Measurements from ENCODE around the gene GLRA1. TPM values are rescaled to one million over a fixed set of nuclear protein-coding genes. Genes with fewer than 3 reads are reported as not detected.

GLRA1 gene
- total RNA-seq, 1 donor from 2014 or later: not detected

DNA sequence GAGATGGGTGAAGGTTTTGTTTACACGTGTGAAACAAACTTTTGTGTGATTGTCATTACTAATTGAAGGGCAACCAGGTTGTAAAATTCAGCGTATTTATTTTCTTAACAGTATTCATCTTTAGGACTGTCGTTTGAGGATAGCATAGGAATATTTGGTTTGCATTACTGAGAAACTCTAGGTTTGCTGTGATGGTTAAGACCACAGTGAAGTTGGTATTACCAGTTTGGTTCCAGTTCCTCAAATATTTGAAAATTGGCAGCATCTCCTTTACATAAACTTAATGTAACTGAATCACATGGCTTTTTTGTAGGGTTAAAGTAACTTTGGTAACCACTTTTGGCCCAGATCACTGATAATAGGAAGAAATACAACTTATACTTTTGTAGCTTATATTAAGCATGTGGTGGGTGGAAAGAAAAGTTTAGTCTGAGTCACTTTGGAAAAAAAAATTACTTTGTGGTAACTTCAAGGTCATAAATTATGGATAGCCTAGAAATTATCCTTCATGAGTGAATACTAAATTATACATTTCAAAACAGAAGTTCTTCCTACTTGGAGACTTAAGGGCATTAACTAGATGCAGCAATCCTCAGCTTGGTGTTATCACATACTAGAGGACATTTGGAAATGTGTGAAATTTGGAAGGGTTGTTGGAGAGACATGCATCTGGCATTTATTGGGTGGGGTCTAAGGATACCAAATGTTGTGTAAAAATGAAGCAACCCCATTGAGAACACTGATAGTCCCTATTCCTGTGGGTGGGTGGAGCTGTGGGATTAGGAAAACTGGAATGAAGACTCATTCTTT is 119.0 kb downstream of the GLRA1 start:
- FAIRE-seq: no peak
- no peak for DNase-seq (ENCODE audit: low read depth)

DNA sequence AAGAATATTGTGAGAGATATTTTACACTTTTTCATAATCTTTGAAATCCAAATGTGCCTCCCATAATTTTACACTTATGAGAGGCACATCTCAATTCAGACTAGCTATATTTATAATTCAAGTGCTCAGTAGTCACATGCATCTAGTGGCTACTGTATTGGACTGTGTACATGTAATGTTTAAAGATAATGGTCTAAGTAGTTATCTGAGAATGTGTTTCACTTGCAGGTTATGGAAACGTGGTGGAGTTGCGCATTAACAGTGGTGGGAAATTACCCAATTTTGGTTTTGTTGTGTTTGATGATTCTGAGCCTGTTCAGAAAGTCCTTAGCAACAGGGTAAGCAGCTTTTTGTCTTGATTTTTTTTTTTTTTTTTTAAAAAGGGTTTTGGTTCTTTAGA is 124.1 kb downstream of the GLRA1 start:
- DNase-seq (ENCODE audit: low read depth) (no peak), FAIRE-seq (no peak)
- TF ChIP-seq, protein P1, sequence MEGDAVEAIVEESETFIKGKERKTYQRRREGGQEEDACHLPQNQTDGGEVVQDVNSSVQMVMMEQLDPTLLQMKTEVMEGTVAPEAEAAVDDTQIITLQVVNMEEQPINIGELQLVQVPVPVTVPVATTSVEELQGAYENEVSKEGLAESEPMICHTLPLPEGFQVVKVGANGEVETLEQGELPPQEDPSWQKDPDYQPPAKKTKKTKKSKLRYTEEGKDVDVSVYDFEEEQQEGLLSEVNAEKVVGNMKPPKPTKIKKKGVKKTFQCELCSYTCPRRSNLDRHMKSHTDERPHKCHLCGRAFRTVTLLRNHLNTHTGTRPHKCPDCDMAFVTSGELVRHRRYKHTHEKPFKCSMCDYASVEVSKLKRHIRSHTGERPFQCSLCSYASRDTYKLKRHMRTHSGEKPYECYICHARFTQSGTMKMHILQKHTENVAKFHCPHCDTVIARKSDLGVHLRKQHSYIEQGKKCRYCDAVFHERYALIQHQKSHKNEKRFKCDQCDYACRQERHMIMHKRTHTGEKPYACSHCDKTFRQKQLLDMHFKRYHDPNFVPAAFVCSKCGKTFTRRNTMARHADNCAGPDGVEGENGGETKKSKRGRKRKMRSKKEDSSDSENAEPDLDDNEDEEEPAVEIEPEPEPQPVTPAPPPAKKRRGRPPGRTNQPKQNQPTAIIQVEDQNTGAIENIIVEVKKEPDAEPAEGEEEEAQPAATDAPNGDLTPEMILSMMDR (IDR thresholded peaks at IDR 0.05; ENCODE audit: insufficient read depth, low read length, severe bottlenecking): no peak
- H3K4me3 ChIP-seq (ENCODE audit: low read depth, low read length): no peak overlapping the region
- H3K27me3 ChIP-seq (ENCODE audit: control insufficient read depth, insufficient read depth, low read length): no peaks in the 10 kb centered on the region
- peaks cover 14% of the 10 kb centered on the region for H3K36me3 ChIP-seq (ENCODE audit: control insufficient read depth, insufficient read depth, low read length)

More for the DNA sequence above, 119.0 kb downstream of the GLRA1 start:
- Histone ChIP-seq H3K36me3 (ENCODE audit: control insufficient read depth, insufficient read depth, low read length) (peaks cover 12% of the 10 kb centered on the region), H3K27me3 (ENCODE audit: control insufficient read depth, insufficient read depth, low read length) (no peaks in the 10 kb centered on the region), H3K4me3 (ENCODE audit: low read depth, low read length) (no peak overlapping the region)
- TF ChIP-seq, protein P1 (IDR thresholded peaks at IDR 0.05; ENCODE audit: insufficient read depth, low read length, severe bottlenecking): no peak

DNA sequence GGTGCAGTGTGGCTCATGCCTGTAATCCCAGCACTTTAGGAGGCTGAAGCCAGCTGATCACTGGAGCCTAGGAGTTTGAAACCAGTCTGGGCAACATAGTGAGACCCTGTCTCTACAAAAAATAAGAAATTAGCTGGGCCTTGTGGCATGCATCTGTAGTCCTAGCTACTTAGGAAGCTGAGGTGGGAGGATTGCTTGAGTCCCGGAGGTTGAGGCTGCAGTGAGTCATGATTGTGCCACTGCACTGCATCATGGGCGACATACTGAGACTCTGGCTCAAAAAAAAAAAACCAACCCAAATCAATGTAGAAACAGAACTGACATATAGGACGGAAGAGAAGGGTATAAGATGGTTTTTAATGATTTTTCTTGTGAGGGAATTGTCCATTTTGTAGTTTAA is 125.2 kb downstream of the GLRA1 start:
- Histone ChIP-seq H3K4me3 (ENCODE audit: low read depth, low read length) (no peak overlapping the region), H3K36me3 (ENCODE audit: control insufficient read depth, insufficient read depth, low read length) (peaks cover 16% of the 10 kb centered on the region), H3K27me3 (ENCODE audit: control insufficient read depth, insufficient read depth, low read length) (no peaks in the 10 kb centered on the region)
- DNase-seq (ENCODE audit: low read depth) (peak; percentile 46), FAIRE-seq (no peak)
- TF ChIP-seq, protein P1 (IDR thresholded peaks at IDR 0.05; ENCODE audit: insufficient read depth, low read length, severe bottlenecking): no peak

DNA sequence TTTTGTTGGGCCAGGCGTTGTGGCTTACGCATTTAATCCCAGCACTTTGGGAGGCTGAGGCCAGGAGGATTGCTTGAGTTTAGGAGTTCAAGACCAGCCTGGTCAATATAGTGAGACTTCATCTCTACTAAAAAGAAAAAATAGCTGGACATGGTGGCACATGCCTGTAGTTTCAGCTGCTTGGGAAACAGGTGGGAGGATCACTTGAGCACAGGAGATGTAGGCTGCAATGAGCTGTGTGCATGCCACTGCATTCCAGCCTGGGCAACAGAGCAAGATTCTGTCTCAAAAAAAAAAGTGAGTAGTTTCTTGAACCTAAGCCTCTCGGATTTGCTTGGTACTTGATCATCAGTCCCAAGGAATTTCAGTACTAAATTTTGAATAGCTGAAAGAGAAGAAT is 126.0 kb downstream of the GLRA1 start:
- TF ChIP-seq, protein P1 (IDR thresholded peaks at IDR 0.05; ENCODE audit: insufficient read depth, low read length, severe bottlenecking): no peak
- H3K27me3 ChIP-seq (ENCODE audit: control insufficient read depth, insufficient read depth, low read length): no peaks in the 10 kb centered on the region
- FAIRE-seq: no peak
- H3K4me3 ChIP-seq (ENCODE audit: low read depth, low read length): no peak overlapping the region
- H3K36me3 ChIP-seq (ENCODE audit: control insufficient read depth, insufficient read depth, low read length): peaks cover 12% of the 10 kb centered on the region
- DNase-seq (ENCODE audit: low read depth): no peak

DNA sequence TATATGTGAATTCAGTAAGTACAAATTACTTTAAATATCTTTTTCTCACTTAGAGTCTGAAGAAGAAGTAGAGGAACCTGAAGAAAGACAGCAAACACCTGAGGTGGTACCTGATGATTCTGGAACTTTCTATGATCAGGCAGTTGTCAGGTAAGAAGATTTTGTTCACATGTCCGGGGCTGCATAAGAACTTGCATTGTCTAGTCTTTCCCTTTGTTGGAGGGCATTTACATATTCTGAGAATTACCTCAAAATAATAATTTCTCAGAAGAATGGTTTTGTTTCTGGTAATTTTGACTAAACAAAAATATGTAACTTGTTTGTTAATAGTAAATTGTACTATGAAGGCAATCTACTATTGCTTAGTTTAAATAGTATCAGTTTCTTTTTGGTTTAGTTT is 129.2 kb downstream of the GLRA1 start:
- FAIRE-seq: no peak
- H3K36me3 ChIP-seq (ENCODE audit: control insufficient read depth, insufficient read depth, low read length): peaks cover 14% of the 10 kb centered on the region
- TF ChIP-seq, protein P1 (IDR thresholded peaks at IDR 0.05; ENCODE audit: insufficient read depth, low read length, severe bottlenecking): no peak
- H3K27me3 ChIP-seq (ENCODE audit: control insufficient read depth, insufficient read depth, low read length): no peaks in the 10 kb centered on the region
- no peak for DNase-seq (ENCODE audit: low read depth)
- no peak overlapping the region for H3K4me3 ChIP-seq (ENCODE audit: low read depth, low read length)

DNA sequence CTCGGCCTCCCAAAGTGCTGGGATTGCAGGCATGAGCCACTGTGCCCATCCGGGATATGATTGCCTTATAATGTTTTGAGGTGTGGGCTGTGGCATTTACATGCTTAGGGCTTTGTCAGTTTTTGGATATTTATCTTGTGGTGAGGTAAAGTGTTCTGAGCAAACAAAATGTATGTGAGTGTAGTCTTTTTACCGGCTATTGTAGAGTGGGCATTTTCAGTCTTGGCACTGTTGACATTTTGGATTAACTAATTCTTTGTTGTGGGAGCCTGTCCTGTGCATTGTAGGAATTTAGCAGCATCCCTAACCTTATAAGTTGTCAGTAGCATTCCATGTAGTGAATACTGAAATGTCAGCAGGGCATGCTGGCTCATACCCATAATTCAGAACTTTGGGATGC is 131.3 kb downstream of the GLRA1 start:
- no peak overlapping the region for H3K4me3 ChIP-seq (ENCODE audit: low read depth, low read length)
- TF ChIP-seq, protein P1 (IDR thresholded peaks at IDR 0.05; ENCODE audit: insufficient read depth, low read length, severe bottlenecking): no peak
- no peak for DNase-seq (ENCODE audit: low read depth)
- peaks cover 14% of the 10 kb centered on the region for H3K36me3 ChIP-seq (ENCODE audit: control insufficient read depth, insufficient read depth, low read length)
- no peak for FAIRE-seq
- H3K27me3 ChIP-seq (ENCODE audit: control insufficient read depth, insufficient read depth, low read length): no peaks in the 10 kb centered on the region
